ENCODE data around the gene GPR107. TPM values are rescaled to one million over a fixed set of nuclear protein-coding genes. Genes with fewer than 3 reads are reported as not detected.

Gene GPR107
- total and polyA plus RNA-seq, 2 donors (not counting 1 experiment from before 2014, with no cell fraction given), result 10.4 to 28.1 TPM

DNA sequence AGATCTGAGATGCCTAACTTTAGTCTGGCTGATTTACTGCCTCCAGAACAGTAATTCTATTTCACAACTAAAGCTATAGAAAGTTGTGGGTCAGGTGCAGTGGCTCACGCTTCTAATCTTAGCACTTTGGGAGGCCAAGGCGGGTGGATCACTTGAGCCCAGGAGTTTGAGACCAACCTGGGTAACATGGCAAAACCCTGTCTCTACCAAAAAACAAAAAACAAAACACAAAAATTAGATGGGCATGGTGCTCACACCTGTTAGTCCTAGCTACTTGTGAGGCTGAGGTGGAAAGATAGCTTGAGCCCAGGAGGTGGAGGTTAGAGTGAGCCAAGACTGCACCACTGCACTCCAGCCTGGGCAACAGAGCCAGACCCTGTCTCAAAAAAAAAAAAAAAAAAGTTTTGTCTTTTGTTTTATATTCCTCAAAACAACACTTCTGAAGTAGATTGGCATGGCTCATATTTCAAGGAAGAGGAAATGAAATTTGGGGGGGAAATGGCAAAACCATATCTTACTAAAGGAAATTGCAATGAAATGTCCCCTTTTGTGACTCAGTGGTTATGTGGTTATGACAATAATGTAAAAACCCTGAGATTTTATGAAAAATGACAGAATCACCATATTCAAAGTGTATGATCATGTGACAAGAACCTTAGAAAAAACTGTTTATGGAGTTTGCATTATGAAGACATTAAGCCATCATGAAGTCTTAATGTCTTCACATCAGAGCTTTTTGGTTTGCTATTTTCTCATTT is 26.9 kb upstream of the GPR107 start:
- Histone ChIP-seq H3K4me1 (ENCODE audit: control insufficient read depth in 2 of 2, insufficient read depth in 2 of 2, low read length in 2 of 2) (peaks cover 89% of the 10 kb centered on the region in 2 donors), H3K9ac (ENCODE audit: low read length) (peak overlapping the region; percentile 11), H3K4me3 (ENCODE audit: control extremely low read depth in 1 of 5, extremely low read depth in 1 of 5, insufficient read depth in 1 of 5, low read depth in 2 of 5, low read length in 4 of 5) (no peak overlapping the region), H3K36me3 (replicated peaks in 1 of 2; ENCODE audit: control extremely low read depth in 1 of 2, control insufficient read depth in 1 of 2, extremely low read depth in 1 of 2, insufficient read depth in 2 of 2, low read length in 1 of 2) (peaks cover 0 to 4% of the 10 kb centered on the region in 2 experiments), H3K27ac (ENCODE audit: low read length in 2 of 2) (peak overlapping the region; percentile 0 to 89), H2AFZ (ENCODE audit: insufficient read depth, low read depth, low read length, poor library complexity, severe bottlenecking) (no peak overlapping the region), H3K4me2 (replicated peaks; ENCODE audit: low read depth, low read length, poor library complexity, severe bottlenecking) (peak overlapping the region; percentile 45), H4K20me1 (ENCODE audit: control insufficient read depth, insufficient read depth, low read length, poor library complexity, severe bottlenecking) (peaks cover 17% of the 10 kb centered on the region), H3K27me3 (replicated peaks in 1 of 4; ENCODE audit: control extremely low read depth in 1 of 4, control insufficient read depth in 3 of 4, insufficient read depth in 4 of 4, low read length in 3 of 4) (no peaks in the 10 kb centered on the region), H3K9me3 (ENCODE audit: control extremely low read depth in 1 of 3, control insufficient read depth in 2 of 3, insufficient read depth in 1 of 3, low read length in 2 of 3) (peaks cover 0 to 6% (median 0%) of the 10 kb centered on the region in 3 donors), H3K79me2 (ENCODE audit: control insufficient read depth, insufficient read depth, low read length) (peaks cover 100% of the 10 kb centered on the region)
- Mint-ChIP-seq H3K9me3 (ENCODE audit: insufficient read depth) (no peaks in the 10 kb centered on the region), H3K27me3 (no peaks in the 10 kb centered on the region), H3K4me3 (peak overlapping the region; percentile 67), H3K4me1 (peaks cover 91% of the 10 kb centered on the region), H3K27ac (peak overlapping the region; percentile 98)
- ChIA-PET CTCF (interaction anchor here (0.5 to 1.3 kb wide), 4 partner anchors 9 to 140 kb away, joined by 3 to 5 read pairs (median 3); no protein-coding TSS in a partner anchor), POLR2A (interaction anchor here (1.1 to 2.9 kb wide), 3 partner anchors 12 to 37 kb away, joined by 3 to 8 read pairs (median 7); no protein-coding TSS in a partner anchor)
- DNase-seq, result peak; percentile 66
- ATAC-seq (ENCODE audit: low read depth), result no peak
- TF ChIP-seq, protein P1, sequence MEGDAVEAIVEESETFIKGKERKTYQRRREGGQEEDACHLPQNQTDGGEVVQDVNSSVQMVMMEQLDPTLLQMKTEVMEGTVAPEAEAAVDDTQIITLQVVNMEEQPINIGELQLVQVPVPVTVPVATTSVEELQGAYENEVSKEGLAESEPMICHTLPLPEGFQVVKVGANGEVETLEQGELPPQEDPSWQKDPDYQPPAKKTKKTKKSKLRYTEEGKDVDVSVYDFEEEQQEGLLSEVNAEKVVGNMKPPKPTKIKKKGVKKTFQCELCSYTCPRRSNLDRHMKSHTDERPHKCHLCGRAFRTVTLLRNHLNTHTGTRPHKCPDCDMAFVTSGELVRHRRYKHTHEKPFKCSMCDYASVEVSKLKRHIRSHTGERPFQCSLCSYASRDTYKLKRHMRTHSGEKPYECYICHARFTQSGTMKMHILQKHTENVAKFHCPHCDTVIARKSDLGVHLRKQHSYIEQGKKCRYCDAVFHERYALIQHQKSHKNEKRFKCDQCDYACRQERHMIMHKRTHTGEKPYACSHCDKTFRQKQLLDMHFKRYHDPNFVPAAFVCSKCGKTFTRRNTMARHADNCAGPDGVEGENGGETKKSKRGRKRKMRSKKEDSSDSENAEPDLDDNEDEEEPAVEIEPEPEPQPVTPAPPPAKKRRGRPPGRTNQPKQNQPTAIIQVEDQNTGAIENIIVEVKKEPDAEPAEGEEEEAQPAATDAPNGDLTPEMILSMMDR (IDR thresholded peaks at IDR 0.05), result no peak
- TF ChIP-seq EZH2 (IDR thresholded peaks at IDR 0.05; ENCODE audit: borderline replicate concordance, insufficient read depth, low read depth, low read length, poor library complexity, severe bottlenecking), result no peak
- intact Hi-C loops (cut with micrococcal nuclease), result no loop called here
- WGBS (ENCODE audit: insufficient coverage), result no CpG with 5 or more reads among the region's 2 CpGs
